NT2/D1 (cell line): Measurements from ENCODE around the gene B3GAT3.

Source experiments
- SUZ12 ChIP-seq: IDR thresholded peaks from 2 replicates; pipeline ENCODE4 v1.6.1; 2011; ENCODE audit not compliant: insufficient read length, insufficient read depth; ENCODE audit errors: extremely low read depth
- ZNF274 ChIP-seq: IDR thresholded peaks from 2 replicates; pipeline ENCODE4 v1.6.1; 2011; ENCODE audit warnings: mild to moderate bottlenecking, low read depth, low read length

DNA sequence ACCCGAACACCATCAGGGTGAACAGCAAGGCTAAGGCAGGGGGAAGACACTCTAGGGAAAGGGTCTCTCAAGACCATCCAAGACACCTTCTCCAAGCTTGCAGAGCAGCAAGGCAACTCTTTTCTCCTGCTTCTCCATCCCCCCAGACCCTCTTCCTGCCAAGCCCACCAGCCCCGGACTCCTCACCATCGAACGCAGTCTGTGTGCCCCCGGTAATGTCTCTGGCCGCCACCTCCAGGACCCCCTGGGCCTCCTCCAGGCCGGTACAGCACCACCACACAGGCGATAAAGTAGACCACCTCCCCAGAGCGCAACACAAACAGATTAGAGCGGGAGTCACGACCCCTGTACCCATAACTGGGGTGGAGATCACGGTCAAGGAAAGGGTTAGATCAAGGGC, 13.0 kb downstream of the B3GAT3 start:
- no peak for TF ChIP-seq ZNF274
- no peak for TF ChIP-seq SUZ12
